ENCODE measurements around the gene KEL.

DNA sequence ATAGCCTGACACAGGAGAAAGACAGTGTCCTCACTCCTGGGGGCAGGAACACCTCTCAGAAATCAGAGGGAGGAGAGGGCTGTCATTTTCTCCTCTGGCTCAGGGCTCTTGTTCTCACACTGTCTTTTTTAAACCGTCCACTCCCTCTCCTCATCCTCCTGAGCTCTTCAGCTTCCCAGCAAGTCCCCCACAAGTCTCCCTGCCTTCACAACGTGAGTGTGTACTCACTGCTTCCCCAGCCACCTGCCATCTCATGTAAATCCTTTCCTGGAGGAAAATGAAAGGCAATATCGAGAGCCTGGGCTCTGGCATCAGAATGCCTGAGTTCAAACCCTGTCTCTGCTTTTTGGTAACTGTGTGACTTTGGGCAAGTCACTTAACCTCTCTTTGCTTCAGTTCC is 17.2 kb downstream of the KEL start:
- no peak for TF ChIP-seq POLR2A (IDR thresholded peaks at IDR 0.05)
- no peak for TF ChIP-seq POLR2AphosphoS5 (IDR thresholded peaks at IDR 0.05)
- no peak for TF ChIP-seq EP300 (IDR thresholded peaks at IDR 0.05)
- TF ChIP-seq CTCF (IDR thresholded peaks at IDR 0.05), result no peak
